ENCODE results near the gene NTRK2.

NTRK2 gene

DNA sequence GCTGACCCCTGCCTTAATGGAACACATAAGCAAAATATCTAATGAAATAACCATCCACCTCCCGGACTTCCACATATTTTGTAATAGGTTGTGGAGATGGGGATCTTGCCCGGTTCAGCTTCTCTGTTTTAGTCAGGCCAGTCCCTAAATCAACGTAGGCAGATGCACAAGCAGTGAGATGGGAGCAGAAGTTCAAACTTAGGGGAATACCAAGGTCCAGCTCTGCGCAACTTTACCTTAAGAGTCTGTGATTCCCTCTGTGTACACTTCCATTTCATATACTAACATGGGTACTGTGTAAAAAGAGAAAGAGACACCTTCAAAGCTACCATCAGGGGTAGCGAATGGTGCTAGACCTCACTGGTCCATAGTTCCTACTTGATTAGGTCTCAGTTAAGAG is 110.9 kb downstream of the NTRK2 start:
- peaks cover 9% of the 10 kb centered on the region for H3K36me3 ChIP-seq (ENCODE audit: insufficient read depth, low read length)
- H3K27me3 ChIP-seq (ENCODE audit: insufficient read depth, low read length) = no peaks in the 10 kb centered on the region
- no peak overlapping the region for H2AFZ ChIP-seq (ENCODE audit: low read depth, low read length)
- H3K4me1 ChIP-seq (ENCODE audit: insufficient read depth, low read length) = peaks cover 19% of the 10 kb centered on the region
- H3K4me3 ChIP-seq (ENCODE audit: low read length) = no peak overlapping the region
- H3K9me3 ChIP-seq (ENCODE audit: low read length) = no peaks in the 10 kb centered on the region

DNA sequence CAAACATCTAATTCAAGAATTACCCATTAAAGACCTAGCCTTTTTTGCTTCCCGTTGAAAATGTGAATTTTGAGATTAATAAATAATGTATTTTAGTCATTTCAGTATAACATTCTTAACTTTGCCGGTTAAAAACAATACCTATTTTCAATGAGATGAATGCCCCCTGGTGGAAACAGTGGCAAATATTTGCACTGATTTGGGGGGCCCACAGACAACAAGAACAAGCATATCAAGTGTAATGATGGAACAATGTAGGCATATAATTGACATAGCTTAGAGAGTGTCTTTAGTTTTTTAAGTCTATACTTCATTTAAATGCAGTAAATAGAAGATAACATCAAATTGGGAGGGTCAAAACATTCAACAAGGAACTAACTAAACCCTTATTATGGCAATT is 111.9 kb downstream of the NTRK2 start:
- Histone ChIP-seq H3K4me1 (ENCODE audit: insufficient read depth, low read length) (peaks cover 30% of the 10 kb centered on the region), H3K27me3 (ENCODE audit: insufficient read depth, low read length) (no peaks in the 10 kb centered on the region), H3K9me3 (ENCODE audit: low read length) (no peaks in the 10 kb centered on the region), H3K36me3 (ENCODE audit: insufficient read depth, low read length) (peaks cover 9% of the 10 kb centered on the region), H3K4me3 (ENCODE audit: low read length) (no peak overlapping the region), H2AFZ (ENCODE audit: low read depth, low read length) (no peak overlapping the region)

DNA sequence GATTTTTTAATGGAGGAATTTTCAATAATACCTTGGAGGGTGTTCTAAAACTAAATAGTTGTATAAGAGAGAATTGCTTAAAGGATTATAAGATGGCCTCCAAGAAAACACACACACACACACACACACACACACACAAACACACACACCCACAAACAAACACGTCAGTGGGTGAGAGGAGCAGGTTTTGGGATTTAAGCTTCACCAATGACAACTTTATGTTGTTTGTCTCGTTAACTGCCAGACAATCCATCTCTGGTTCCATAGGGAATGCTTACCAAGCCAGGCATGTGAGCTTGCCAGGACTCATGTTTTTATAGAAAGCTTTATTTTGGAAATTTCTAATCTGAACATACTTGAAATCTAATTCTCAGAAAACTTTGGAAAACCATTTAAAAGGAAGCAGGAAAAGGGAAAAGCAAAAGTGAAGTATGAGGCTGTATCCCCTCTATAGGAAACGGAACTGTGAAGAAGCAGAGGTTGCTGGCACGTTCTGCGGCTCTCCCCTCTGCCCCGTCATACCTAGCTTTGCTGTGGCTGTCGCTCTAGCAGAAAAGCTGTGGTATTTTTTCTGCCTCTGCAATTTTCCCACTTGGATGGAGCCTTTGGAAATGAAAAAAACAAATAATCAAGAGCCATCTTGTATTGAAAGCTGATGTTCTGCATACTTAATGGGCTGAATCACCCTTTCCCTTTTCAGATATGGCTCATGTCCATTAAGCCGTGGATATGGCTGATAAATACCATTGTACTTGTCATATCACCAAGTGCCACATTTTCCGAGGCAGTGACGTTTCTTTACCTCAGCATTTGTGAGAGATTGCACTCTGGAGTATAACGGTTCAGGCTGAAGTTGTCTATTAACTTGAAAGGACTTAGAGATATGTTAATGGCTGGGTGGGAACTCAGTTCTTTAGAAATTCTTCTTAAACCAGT is 112.7 kb downstream of the NTRK2 start:
- peaks cover 32% of the 10 kb centered on the region for H3K4me1 ChIP-seq (ENCODE audit: insufficient read depth, low read length)
- H3K27me3 ChIP-seq (ENCODE audit: insufficient read depth, low read length) = no peaks in the 10 kb centered on the region
- H3K36me3 ChIP-seq (ENCODE audit: insufficient read depth, low read length) = peaks cover 9% of the 10 kb centered on the region
- H2AFZ ChIP-seq (ENCODE audit: low read depth, low read length) = no peak overlapping the region
- H3K4me3 ChIP-seq (ENCODE audit: low read length) = no peak overlapping the region
- H3K9me3 ChIP-seq (ENCODE audit: low read length) = no peaks in the 10 kb centered on the region

DNA sequence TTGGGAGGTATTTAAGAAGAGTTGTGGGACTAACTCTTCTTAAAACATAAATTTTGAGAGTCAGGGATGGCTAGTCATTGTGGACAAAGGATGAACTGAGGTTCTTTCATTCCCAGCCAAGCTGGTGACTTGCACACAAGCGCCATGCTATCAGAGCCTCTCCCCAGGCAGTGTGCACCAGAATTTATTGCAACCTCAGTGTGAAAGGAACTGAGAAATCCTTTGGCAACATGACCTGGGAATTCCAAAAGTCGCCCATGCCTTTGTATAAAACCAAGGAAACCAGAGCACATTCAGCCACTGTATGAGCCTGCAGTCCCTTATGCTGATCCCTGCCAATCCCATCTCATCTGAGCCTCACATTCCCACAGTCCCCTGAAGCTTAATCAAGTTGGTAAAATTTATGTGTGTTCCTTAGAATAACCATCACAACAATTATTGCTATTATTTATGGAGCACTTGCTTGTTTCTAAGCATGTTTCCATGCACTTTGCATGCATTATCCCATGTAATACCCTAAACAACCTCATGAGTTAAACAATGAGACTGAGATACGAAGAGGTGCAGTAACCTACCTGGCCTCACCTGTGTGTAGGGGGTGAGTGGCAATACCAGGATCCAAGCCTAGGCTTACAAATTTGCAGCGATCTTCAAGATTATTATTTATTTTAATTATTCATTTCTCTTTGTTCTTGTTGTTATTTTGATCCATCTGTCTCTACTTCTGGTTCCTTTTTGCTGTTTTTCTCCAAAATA is 116.4 kb downstream of the NTRK2 start:
- Histone ChIP-seq H3K4me1 (ENCODE audit: insufficient read depth, low read length) (peaks cover 25% of the 10 kb centered on the region), H3K9me3 (ENCODE audit: low read length) (no peaks in the 10 kb centered on the region), H2AFZ (ENCODE audit: low read depth, low read length) (no peak overlapping the region), H3K36me3 (ENCODE audit: insufficient read depth, low read length) (peaks cover 12% of the 10 kb centered on the region), H3K27me3 (ENCODE audit: insufficient read depth, low read length) (no peaks in the 10 kb centered on the region), H3K4me3 (ENCODE audit: low read length) (no peak overlapping the region)

DNA sequence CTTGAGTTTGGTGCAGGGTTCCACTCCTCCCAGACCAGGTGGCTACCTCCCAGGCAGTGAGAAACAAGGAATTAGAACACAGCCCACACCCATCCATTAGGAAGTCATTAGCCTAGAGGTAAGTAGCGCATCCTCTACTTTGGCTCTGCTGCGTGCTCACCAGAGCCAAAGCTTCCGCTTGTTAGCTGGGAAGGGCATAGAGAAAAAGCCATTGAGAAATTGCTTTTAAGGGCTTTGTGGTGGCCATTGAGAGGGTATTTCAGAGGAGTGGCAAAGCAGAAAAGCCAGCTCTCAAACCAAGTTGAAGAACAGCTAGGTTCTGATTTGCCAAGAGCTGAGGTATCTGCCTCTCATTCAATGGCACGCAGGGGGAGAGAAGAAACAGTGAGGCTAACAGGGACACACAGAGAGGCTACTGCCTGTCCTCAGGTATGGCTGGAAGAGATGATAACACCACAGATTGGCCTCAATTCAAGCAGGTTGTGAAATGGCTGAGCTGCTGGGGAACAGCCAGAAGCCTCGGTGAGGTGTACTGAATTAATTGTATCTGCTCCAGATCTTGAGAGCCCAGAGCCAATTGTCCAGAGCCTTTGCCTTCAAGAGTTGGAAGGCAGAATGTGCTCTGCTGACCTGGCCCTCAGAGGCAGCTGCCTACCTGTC is 119.4 kb downstream of the NTRK2 start:
- peaks cover 25% of the 10 kb centered on the region for H3K4me1 ChIP-seq (ENCODE audit: insufficient read depth, low read length)
- H3K36me3 ChIP-seq (ENCODE audit: insufficient read depth, low read length) = peaks cover 3% of the 10 kb centered on the region
- H3K27me3 ChIP-seq (ENCODE audit: insufficient read depth, low read length) = no peaks in the 10 kb centered on the region

DNA sequence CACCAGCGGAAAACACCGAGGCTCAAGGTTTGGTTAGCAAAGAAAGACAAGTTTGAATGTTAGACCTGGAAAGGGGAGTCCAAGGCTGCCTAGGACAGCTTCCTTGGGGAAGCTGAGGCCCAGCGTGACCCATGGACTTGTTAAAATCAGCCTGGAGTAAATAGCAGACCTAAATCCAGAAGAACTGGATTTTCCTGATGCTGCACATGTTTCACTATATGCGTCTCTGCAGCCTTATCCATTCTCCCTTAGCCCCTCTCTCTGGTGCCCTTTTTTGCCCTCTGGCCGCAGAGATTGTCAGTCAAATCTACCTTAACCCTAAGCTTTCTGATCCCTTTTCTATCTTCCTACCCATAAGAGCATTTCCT is 119.9 kb downstream of the NTRK2 start:
- no peaks in the 10 kb centered on the region for H3K9me3 ChIP-seq (ENCODE audit: low read length)
- H3K4me1 ChIP-seq (ENCODE audit: insufficient read depth, low read length) = peaks cover 22% of the 10 kb centered on the region
- no peak overlapping the region for H3K4me3 ChIP-seq (ENCODE audit: low read length)
- H3K36me3 ChIP-seq (ENCODE audit: insufficient read depth, low read length) = peaks cover 3% of the 10 kb centered on the region
- no peaks in the 10 kb centered on the region for H3K27me3 ChIP-seq (ENCODE audit: insufficient read depth, low read length)
- no peak overlapping the region for H2AFZ ChIP-seq (ENCODE audit: low read depth, low read length)

More for the DNA sequence above, 119.4 kb downstream of the NTRK2 start:
- H2AFZ ChIP-seq (ENCODE audit: low read depth, low read length) = no peak overlapping the region
- no peaks in the 10 kb centered on the region for H3K9me3 ChIP-seq (ENCODE audit: low read length)
- no peak overlapping the region for H3K4me3 ChIP-seq (ENCODE audit: low read length)

DNA sequence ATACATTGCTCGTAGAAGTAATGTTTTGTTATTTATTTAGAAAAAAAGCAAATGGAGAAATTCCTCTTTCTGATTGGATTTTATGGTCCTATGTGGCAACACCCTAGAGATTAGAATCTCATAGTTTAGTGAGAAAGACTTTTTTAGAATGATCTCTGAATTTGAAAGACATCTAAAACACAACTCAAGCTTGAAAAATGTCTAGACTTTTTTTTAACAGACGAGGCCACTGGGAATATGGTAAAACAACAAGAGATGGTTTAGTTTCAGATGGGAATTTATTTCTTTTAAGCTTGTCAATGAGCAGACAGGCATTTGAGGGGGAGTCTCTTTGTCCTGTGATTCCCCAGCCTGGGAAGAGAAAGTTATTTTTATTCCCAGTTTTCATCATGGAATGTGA is 122.1 kb downstream of the NTRK2 start:
- no peak overlapping the region for H3K4me3 ChIP-seq (ENCODE audit: low read length)
- H3K27me3 ChIP-seq (ENCODE audit: insufficient read depth, low read length) = no peaks in the 10 kb centered on the region
- peaks cover 3% of the 10 kb centered on the region for H3K36me3 ChIP-seq (ENCODE audit: insufficient read depth, low read length)
- H3K4me1 ChIP-seq (ENCODE audit: insufficient read depth, low read length) = peaks cover under 1% of the 10 kb centered on the region
- H3K9me3 ChIP-seq (ENCODE audit: low read length) = no peaks in the 10 kb centered on the region
- no peak overlapping the region for H2AFZ ChIP-seq (ENCODE audit: low read depth, low read length)

DNA sequence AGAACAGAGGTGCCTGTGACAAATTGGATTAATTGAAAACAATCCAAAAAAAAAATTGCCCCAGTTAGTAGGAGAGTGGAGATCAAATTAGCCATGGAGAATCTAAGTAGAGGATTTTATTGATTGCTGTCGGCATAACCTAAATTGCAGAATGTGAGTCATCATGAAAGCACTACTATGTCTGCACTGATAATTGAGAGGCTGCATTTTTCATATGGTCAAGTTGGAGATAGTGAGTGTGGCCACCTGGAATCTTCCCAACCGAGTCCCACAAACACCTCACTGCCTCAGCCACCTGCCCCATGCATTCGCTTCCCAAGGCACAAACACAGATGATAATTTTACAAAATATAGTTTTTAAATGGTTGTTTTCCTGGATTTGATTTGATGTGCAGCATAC is 123.7 kb downstream of the NTRK2 start:
- H3K27me3 ChIP-seq (ENCODE audit: insufficient read depth, low read length) = no peaks in the 10 kb centered on the region
- H2AFZ ChIP-seq (ENCODE audit: low read depth, low read length) = no peak overlapping the region
- no peak overlapping the region for H3K4me3 ChIP-seq (ENCODE audit: low read length)
- H3K9me3 ChIP-seq (ENCODE audit: low read length) = no peaks in the 10 kb centered on the region
- H3K36me3 ChIP-seq (ENCODE audit: insufficient read depth, low read length) = peaks cover 3% of the 10 kb centered on the region
- H3K4me1 ChIP-seq (ENCODE audit: insufficient read depth, low read length) = no peaks in the 10 kb centered on the region

DNA sequence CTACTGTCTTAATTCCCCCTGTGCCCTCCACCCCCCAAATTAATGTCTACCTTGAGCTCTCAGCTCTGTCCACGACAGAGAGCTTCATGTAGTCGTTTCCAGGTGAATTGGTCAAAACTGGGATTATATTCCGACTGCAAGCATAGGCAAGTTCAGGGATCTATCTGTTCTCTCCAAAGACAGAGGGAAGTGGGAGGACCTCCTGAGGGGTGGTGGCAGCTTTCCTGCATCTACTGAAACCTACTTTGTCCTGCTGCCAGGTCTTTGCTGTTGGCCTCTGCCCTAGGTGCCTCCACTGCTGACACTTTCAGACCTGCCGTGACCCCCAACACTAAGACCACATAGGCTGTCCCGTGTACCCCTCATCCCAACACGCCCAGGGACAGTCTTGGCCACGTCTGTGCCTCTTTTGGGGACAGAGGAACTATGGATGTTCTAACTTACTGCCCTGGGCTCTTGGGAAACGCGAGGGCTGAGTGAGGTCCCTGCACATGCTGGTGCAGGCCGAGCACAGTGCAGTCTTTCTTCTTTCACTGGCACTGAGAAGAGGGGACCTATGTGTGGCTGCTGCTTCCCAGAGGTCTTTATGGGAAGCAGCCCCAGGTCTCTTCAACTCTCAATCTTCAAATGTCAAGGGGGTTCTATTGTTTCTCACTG is 125.6 kb downstream of the NTRK2 start:
- Histone ChIP-seq H3K4me3 (ENCODE audit: low read length) (no peak overlapping the region), H2AFZ (ENCODE audit: low read depth, low read length) (no peak overlapping the region), H3K4me1 (ENCODE audit: insufficient read depth, low read length) (no peaks in the 10 kb centered on the region), H3K9me3 (ENCODE audit: low read length) (no peaks in the 10 kb centered on the region), H3K27me3 (ENCODE audit: insufficient read depth, low read length) (no peaks in the 10 kb centered on the region), H3K36me3 (ENCODE audit: insufficient read depth, low read length) (no peaks in the 10 kb centered on the region)

DNA sequence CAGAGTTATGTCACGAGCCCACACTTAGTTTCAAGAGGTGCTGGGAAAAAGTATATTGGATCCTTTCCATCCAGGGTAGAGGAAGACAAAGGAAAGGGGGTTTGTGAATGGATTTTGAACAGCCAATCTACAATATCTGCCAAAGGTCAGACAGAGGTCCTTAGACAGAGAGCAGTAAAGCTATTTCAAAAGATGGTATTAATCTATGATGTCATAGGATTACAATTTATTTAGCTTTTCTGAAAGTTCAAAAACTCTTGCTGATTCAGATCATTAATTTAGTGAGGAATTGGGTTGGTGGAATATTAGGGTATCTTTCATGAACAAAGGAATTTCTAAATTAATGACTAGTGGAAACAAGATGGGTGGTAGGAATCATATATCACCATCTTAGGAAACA is 126.9 kb downstream of the NTRK2 start:
- Histone ChIP-seq H2AFZ (ENCODE audit: low read depth, low read length) (no peak overlapping the region), H3K4me1 (ENCODE audit: insufficient read depth, low read length) (no peaks in the 10 kb centered on the region), H3K36me3 (ENCODE audit: insufficient read depth, low read length) (no peaks in the 10 kb centered on the region), H3K27me3 (ENCODE audit: insufficient read depth, low read length) (no peaks in the 10 kb centered on the region), H3K9me3 (ENCODE audit: low read length) (no peaks in the 10 kb centered on the region), H3K4me3 (ENCODE audit: low read length) (no peak overlapping the region)

DNA sequence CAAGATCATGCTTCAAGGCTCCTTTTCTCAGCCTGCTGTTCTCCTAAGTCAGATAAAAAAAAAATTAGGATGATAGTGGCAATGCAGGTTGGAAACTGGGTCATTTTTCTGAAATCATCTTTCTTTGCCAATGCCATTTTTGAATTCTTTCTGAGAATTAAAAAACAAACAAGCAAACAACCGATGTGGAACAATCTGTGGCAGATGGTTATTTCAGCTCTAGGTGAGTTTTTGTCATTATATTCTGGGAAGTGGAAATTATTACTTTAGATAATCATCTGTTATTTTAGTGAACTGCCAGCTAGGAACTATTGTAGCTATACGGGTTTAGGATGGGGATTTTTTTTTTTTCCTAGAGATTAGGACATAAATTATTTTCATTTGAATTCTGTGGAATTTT is 129.7 kb downstream of the NTRK2 start:
- H3K27me3 ChIP-seq (ENCODE audit: insufficient read depth, low read length) = no peaks in the 10 kb centered on the region
- peaks cover 4% of the 10 kb centered on the region for H3K4me1 ChIP-seq (ENCODE audit: insufficient read depth, low read length)
- peaks cover 2% of the 10 kb centered on the region for H3K9me3 ChIP-seq (ENCODE audit: low read length)
- H3K4me3 ChIP-seq (ENCODE audit: low read length) = no peak overlapping the region
- peaks cover 8% of the 10 kb centered on the region for H3K36me3 ChIP-seq (ENCODE audit: insufficient read depth, low read length)
- no peak overlapping the region for H2AFZ ChIP-seq (ENCODE audit: low read depth, low read length)

DNA sequence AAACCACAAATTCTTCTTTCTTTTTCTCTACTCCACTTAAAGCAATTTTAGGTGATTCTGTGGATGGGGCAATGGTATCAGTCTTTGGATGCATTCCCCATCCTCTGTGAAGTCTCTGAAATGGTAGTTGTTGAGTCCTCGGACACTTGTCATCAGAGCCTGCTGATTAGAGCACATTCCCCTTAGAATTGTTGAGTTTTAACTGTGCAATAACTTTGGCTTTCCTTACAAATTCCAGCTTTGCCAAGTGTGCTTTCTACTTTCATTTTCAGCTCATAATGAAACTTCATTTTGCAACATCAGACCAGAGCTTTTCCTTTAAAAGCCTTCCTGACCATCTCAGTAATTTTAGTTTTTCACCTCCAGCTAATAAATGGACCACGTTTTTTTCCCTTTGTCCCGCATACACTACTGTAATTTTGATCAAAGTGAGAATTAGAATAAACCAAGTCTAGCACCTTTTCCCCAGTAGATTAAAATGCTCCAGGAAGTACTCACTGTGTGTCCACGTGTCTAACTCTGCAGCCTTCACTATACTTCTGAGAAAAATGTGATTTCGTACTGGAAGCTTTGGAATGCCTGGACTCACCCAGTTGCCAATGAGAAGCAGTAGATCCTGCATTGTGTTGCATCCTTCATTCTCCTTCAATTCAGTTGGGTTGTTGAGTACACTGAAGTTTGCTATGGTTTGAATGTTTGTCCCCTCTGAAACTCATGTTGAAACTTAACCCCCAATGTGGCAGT is 135.6 kb downstream of the NTRK2 start:
- Histone ChIP-seq H3K27me3 (ENCODE audit: insufficient read depth, low read length) (no peaks in the 10 kb centered on the region), H2AFZ (ENCODE audit: low read depth, low read length) (no peak overlapping the region), H3K36me3 (ENCODE audit: insufficient read depth, low read length) (peaks cover 8% of the 10 kb centered on the region), H3K4me3 (ENCODE audit: low read length) (no peak overlapping the region), H3K4me1 (ENCODE audit: insufficient read depth, low read length) (peaks cover 29% of the 10 kb centered on the region), H3K9me3 (ENCODE audit: low read length) (peaks cover 2% of the 10 kb centered on the region)

Measured in neuron (in vitro differentiated cells).